Neural cell (in vitro differentiated cells): ENCODE results near the gene ENAH.
"Not testable (repeated sequence)": the region's sequence is repeated elsewhere in the genome, so short reads cannot be mapped to it uniquely, and the experiment has no call there.

Experiments used
- MXI1 ChIP-seq: fragments of 450-650 bp; conservative IDR thresholded peaks from 2 replicates; pipeline ENCODE4 v1.6.1; 2014; ENCODE audit warnings: antibody characterized with exemption, mild to moderate bottlenecking; ENCODE audit not compliant: poor library complexity, severe bottlenecking
- RAD21 ChIP-seq: fragments of 450-650 bp; conservative IDR thresholded peaks from 2 replicates; pipeline ENCODE4 v1.6.1; 2014; ENCODE audit warnings: antibody characterized with exemption, mild to moderate bottlenecking, moderate library complexity
- TF ChIP-seq, protein P1 (sequence below): IDR thresholded peaks from 2 replicates; pipeline ENCODE4 v1.6.1; 2012; ENCODE audit warnings: borderline replicate concordance
- TF ChIP-seq, protein P2 (sequence below): fragments of 450-650 bp; IDR thresholded peaks from 2 replicates; pipeline ENCODE4 v1.5.1; 2014; ENCODE audit warnings: antibody characterized with exemption, mild to moderate bottlenecking, moderate library complexity; ENCODE audit not compliant: poor library complexity, severe bottlenecking

DNA sequence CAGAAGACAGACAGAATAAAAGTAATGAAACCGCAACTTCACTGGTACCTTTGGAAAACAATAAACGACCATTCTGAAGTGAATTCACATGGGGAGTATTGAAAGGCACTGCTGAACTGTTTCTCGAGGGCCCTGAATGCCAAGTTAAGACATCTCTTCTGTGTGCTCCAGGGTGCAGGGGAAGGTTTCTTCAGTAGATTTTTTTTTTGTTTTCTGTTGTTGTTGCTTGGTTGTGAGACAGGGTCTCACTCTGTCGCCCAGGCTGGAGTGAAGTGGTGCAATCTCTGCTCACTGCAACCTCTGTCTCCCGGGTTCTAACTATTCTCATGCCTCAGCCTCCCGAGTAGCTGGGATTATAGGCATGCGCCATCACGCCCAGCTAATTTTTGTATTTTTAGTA is 15.9 kb downstream of the ENAH start:
- TF ChIP-seq MXI1, RAD21: not testable (repeated sequence)
- TF ChIP-seq, protein P1, sequence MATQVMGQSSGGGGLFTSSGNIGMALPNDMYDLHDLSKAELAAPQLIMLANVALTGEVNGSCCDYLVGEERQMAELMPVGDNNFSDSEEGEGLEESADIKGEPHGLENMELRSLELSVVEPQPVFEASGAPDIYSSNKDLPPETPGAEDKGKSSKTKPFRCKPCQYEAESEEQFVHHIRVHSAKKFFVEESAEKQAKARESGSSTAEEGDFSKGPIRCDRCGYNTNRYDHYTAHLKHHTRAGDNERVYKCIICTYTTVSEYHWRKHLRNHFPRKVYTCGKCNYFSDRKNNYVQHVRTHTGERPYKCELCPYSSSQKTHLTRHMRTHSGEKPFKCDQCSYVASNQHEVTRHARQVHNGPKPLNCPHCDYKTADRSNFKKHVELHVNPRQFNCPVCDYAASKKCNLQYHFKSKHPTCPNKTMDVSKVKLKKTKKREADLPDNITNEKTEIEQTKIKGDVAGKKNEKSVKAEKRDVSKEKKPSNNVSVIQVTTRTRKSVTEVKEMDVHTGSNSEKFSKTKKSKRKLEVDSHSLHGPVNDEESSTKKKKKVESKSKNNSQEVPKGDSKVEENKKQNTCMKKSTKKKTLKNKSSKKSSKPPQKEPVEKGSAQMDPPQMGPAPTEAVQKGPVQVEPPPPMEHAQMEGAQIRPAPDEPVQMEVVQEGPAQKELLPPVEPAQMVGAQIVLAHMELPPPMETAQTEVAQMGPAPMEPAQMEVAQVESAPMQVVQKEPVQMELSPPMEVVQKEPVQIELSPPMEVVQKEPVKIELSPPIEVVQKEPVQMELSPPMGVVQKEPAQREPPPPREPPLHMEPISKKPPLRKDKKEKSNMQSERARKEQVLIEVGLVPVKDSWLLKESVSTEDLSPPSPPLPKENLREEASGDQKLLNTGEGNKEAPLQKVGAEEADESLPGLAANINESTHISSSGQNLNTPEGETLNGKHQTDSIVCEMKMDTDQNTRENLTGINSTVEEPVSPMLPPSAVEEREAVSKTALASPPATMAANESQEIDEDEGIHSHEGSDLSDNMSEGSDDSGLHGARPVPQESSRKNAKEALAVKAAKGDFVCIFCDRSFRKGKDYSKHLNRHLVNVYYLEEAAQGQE: not testable (repeated sequence)
- TF ChIP-seq, protein P2, sequence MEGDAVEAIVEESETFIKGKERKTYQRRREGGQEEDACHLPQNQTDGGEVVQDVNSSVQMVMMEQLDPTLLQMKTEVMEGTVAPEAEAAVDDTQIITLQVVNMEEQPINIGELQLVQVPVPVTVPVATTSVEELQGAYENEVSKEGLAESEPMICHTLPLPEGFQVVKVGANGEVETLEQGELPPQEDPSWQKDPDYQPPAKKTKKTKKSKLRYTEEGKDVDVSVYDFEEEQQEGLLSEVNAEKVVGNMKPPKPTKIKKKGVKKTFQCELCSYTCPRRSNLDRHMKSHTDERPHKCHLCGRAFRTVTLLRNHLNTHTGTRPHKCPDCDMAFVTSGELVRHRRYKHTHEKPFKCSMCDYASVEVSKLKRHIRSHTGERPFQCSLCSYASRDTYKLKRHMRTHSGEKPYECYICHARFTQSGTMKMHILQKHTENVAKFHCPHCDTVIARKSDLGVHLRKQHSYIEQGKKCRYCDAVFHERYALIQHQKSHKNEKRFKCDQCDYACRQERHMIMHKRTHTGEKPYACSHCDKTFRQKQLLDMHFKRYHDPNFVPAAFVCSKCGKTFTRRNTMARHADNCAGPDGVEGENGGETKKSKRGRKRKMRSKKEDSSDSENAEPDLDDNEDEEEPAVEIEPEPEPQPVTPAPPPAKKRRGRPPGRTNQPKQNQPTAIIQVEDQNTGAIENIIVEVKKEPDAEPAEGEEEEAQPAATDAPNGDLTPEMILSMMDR: not testable (repeated sequence)
